Neural cell (in vitro differentiated cells): ENCODE data around the gene ARGFX. TPM values are rescaled to one million over a fixed set of nuclear protein-coding genes. Genes with fewer than 3 reads are reported as not detected.

ENCODE experiments used
- H2AFZ ChIP-seq: fragments of 200-600, 300-800 bp; sonication (generic), shearing (Covaris generic); 2 replicates; pipeline ENCODE4 v1.6.0; 2014; ENCODE audit warnings: low read depth, mild to moderate bottlenecking, antibody characterized with exemption, low read length, moderate library complexity
- H3F3A ChIP-seq: fragments of 200-600 bp; shearing (Covaris generic); 2 replicates; pipeline ENCODE4 v1.6.1; 2016; ENCODE audit warnings: mild to moderate bottlenecking, moderate library complexity, mixed read lengths, antibody characterized with exemption, low read length; ENCODE audit not compliant: insufficient read depth, poor library complexity, severe bottlenecking
- H3K27ac ChIP-seq: fragments of 200-600, 300-800 bp; sonication (generic), shearing (Covaris generic); 2 replicates; pipeline ENCODE4 v1.5.1; 2014; ENCODE audit warnings: mild to moderate bottlenecking, low read length, moderate library complexity
- H3K27me3 ChIP-seq: fragments of 300-800, 200-600 bp; sonication (generic), shearing (Covaris generic); 2 replicates; pipeline ENCODE4 v1.6.0; 2014; ENCODE audit warnings: mild to moderate bottlenecking, low read depth, low read length, moderate library complexity; ENCODE audit not compliant: insufficient read depth
- H3K36me3 ChIP-seq: fragments of 300-800, 200-600 bp; sonication (generic), shearing (Covaris generic); 2 replicates; pipeline ENCODE4 v1.5.1; 2014; ENCODE audit warnings: mild to moderate bottlenecking, antibody characterized with exemption, low read length, moderate library complexity; ENCODE audit not compliant: insufficient read depth
- H3K4me2 ChIP-seq: fragments of 300-800, 200-600 bp; sonication (generic), shearing (Covaris generic); 2 replicates; pipeline ENCODE4 v1.6.0; 2014; ENCODE audit warnings: mild to moderate bottlenecking, low read length
- H3K4me3 ChIP-seq: fragments of 300-800, 200-600 bp; sonication (generic), shearing (Covaris generic); 2 replicates; pipeline ENCODE4 v1.5.1; 2014; ENCODE audit warnings: mild to moderate bottlenecking, low read length, moderate library complexity
- H3K79me2 ChIP-seq: fragments of 200-600 bp; shearing (Covaris generic); replicated peaks from 2 replicates; pipeline ENCODE4 v1.6.0; 2014; ENCODE audit warnings: mild to moderate bottlenecking, low read length, moderate library complexity; ENCODE audit not compliant: insufficient read depth
- H3K9ac ChIP-seq: fragments of 300-800, 200-600 bp; sonication (generic), shearing (Covaris generic); 2 replicates; pipeline ENCODE4 v1.6.1; 2016; ENCODE audit warnings: mild to moderate bottlenecking, low read length, mixed read lengths
- H3K9me2 ChIP-seq: fragments of 200-600 bp; shearing (Covaris generic); 2 replicates; pipeline ENCODE4 v1.6.1; 2016; ENCODE audit warnings: mild to moderate bottlenecking, low read length, mixed read lengths; ENCODE audit not compliant: insufficient read depth
- H3K9me3 ChIP-seq: fragments of 200-600, 300-800 bp; sonication (generic), shearing (Covaris generic); 2 replicates; pipeline ENCODE4 v1.6.1; 2016; ENCODE audit warnings: mild to moderate bottlenecking, mixed run types, low read length, moderate library complexity, mixed read lengths
- H4K20me1 ChIP-seq: fragments of 200-600 bp; shearing (Covaris generic); 2 replicates; pipeline ENCODE4 v1.6.1; 2016; ENCODE audit warnings: mild to moderate bottlenecking, mixed run types; ENCODE audit not compliant: insufficient read depth
- EP300 ChIP-seq: fragments of 450-650 bp; conservative IDR thresholded peaks from 2 replicates; pipeline ENCODE4 v1.6.1; 2014; ENCODE audit warnings: antibody characterized with exemption, mild to moderate bottlenecking, moderate library complexity; ENCODE audit not compliant: poor library complexity, severe bottlenecking
- EZH2 ChIP-seq: fragments of 200-600, 300-800 bp; shearing (Covaris generic), sonication (generic); IDR thresholded peaks from 2 replicates; pipeline ENCODE4 v1.6.1; 2014; ENCODE audit warnings: antibody characterized with exemption, low read length, borderline replicate concordance, mild to moderate bottlenecking; ENCODE audit not compliant: insufficient read depth, poor library complexity, severe bottlenecking
- MXI1 ChIP-seq: fragments of 450-650 bp; conservative IDR thresholded peaks from 2 replicates; pipeline ENCODE4 v1.6.1; 2014; ENCODE audit warnings: antibody characterized with exemption, mild to moderate bottlenecking; ENCODE audit not compliant: poor library complexity, severe bottlenecking
- POLR2AphosphoS5 ChIP-seq: IDR thresholded peaks from 2 replicates; pipeline ENCODE4 v1.6.1; 2012
- RAD21 ChIP-seq: fragments of 450-650 bp; conservative IDR thresholded peaks from 2 replicates; pipeline ENCODE4 v1.6.1; 2014; ENCODE audit warnings: antibody characterized with exemption, mild to moderate bottlenecking, moderate library complexity
- SMC3 ChIP-seq: fragments of 450-650 bp; conservative IDR thresholded peaks from 2 replicates; pipeline ENCODE4 v1.6.1; 2014; ENCODE audit warnings: antibody characterized with exemption, mild to moderate bottlenecking, moderate library complexity; ENCODE audit not compliant: poor library complexity
- TAF1 ChIP-seq: IDR thresholded peaks from 2 replicates; pipeline ENCODE4 v1.6.1; 2012; ENCODE audit warnings: low read depth
- polyA plus RNA-seq: library from polyadenylated mRNA; depleted of rRNA; stranded (reverse); fragments of >200 nt; gene quantifications from 2 replicates; pipeline ENCODE4 v1.2.3, GENCODE V29; 2014
- TF ChIP-seq, protein P1 (sequence below): IDR thresholded peaks from 2 replicates; pipeline ENCODE4 v1.6.1; 2012; ENCODE audit warnings: borderline replicate concordance
- TF ChIP-seq, protein P2 (sequence below): fragments of 450-650 bp; IDR thresholded peaks from 2 replicates; pipeline ENCODE4 v1.5.1; 2014; ENCODE audit warnings: antibody characterized with exemption, mild to moderate bottlenecking, moderate library complexity; ENCODE audit not compliant: poor library complexity, severe bottlenecking

The ARGFX gene
- polyA plus RNA-seq, 1 donor from 2014 or later = not detected

DNA sequence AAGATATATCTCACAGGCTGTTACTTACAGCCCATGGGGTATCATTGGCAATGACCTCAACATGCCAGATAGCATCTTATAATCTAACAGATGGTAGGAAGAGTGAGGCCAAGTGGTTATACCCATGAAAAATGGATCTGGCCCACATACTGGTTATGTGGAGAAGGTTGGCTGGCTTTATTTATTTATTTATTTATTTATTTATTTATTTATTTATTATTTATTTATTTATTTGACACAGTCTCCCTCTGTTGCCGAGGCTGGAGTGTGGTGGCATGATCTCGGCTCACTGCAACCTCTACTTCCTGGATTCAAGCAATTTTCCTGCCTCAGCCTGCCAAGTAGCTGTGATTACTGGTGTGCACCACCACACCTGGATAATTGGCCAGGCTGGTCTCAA is 37.0 kb downstream of the ARGFX start:
- Histone ChIP-seq H3K27ac (no peak overlapping the region), H3K9ac (no peak overlapping the region), H3K4me2 (no peak overlapping the region), H3K9me3 (no peaks in the 10 kb centered on the region), H4K20me1 (no peaks in the 10 kb centered on the region), H3K4me3 (no peak overlapping the region), H3K9me2 (no peaks in the 10 kb centered on the region), H3K36me3 (no peaks in the 10 kb centered on the region), H3K27me3 (no peaks in the 10 kb centered on the region), H3F3A (no peaks in the 10 kb centered on the region), H3K79me2 (no peaks in the 10 kb centered on the region), H2AFZ (no peak overlapping the region)
- TF ChIP-seq EZH2 = no peak
- no peak for TF ChIP-seq RAD21
- TF ChIP-seq MXI1 = no peak
- TF ChIP-seq, protein P1, sequence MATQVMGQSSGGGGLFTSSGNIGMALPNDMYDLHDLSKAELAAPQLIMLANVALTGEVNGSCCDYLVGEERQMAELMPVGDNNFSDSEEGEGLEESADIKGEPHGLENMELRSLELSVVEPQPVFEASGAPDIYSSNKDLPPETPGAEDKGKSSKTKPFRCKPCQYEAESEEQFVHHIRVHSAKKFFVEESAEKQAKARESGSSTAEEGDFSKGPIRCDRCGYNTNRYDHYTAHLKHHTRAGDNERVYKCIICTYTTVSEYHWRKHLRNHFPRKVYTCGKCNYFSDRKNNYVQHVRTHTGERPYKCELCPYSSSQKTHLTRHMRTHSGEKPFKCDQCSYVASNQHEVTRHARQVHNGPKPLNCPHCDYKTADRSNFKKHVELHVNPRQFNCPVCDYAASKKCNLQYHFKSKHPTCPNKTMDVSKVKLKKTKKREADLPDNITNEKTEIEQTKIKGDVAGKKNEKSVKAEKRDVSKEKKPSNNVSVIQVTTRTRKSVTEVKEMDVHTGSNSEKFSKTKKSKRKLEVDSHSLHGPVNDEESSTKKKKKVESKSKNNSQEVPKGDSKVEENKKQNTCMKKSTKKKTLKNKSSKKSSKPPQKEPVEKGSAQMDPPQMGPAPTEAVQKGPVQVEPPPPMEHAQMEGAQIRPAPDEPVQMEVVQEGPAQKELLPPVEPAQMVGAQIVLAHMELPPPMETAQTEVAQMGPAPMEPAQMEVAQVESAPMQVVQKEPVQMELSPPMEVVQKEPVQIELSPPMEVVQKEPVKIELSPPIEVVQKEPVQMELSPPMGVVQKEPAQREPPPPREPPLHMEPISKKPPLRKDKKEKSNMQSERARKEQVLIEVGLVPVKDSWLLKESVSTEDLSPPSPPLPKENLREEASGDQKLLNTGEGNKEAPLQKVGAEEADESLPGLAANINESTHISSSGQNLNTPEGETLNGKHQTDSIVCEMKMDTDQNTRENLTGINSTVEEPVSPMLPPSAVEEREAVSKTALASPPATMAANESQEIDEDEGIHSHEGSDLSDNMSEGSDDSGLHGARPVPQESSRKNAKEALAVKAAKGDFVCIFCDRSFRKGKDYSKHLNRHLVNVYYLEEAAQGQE = no peak
- no peak for TF ChIP-seq POLR2AphosphoS5
- TF ChIP-seq, protein P2, sequence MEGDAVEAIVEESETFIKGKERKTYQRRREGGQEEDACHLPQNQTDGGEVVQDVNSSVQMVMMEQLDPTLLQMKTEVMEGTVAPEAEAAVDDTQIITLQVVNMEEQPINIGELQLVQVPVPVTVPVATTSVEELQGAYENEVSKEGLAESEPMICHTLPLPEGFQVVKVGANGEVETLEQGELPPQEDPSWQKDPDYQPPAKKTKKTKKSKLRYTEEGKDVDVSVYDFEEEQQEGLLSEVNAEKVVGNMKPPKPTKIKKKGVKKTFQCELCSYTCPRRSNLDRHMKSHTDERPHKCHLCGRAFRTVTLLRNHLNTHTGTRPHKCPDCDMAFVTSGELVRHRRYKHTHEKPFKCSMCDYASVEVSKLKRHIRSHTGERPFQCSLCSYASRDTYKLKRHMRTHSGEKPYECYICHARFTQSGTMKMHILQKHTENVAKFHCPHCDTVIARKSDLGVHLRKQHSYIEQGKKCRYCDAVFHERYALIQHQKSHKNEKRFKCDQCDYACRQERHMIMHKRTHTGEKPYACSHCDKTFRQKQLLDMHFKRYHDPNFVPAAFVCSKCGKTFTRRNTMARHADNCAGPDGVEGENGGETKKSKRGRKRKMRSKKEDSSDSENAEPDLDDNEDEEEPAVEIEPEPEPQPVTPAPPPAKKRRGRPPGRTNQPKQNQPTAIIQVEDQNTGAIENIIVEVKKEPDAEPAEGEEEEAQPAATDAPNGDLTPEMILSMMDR = no peak
- no peak for TF ChIP-seq EP300
- no peak for TF ChIP-seq TAF1
- no peak for TF ChIP-seq SMC3

DNA sequence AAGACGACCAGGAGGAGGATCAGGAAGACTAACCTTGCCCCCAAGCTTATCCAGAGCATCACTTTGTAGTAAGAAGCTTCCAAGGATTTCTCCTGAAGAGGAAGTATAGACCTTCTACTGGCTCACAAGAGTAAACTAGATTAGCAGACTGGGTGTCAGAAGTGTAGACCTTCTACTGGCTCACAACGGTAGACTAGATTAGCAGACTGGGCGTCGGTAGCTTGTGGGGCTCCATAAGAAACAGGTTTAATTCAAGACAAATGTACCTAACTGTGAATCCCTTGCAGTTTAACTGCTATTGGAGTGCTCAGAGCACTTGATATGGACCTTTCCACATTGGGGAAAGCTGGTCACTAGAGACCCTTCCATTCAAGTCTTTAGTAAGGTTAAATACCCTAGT is 38.4 kb downstream of the ARGFX start:
- Histone ChIP-seq H3K9me3 (no peaks in the 10 kb centered on the region), H3K9ac (no peak overlapping the region), H3K27me3 (no peaks in the 10 kb centered on the region), H3K79me2 (no peaks in the 10 kb centered on the region), H4K20me1 (no peaks in the 10 kb centered on the region), H3F3A (no peaks in the 10 kb centered on the region), H2AFZ (no peak overlapping the region), H3K36me3 (no peaks in the 10 kb centered on the region), H3K4me2 (no peak overlapping the region), H3K4me3 (no peak overlapping the region), H3K27ac (no peak overlapping the region), H3K9me2 (no peaks in the 10 kb centered on the region)
- no peak for TF ChIP-seq MXI1
- TF ChIP-seq, protein P1 = no peak
- no peak for TF ChIP-seq TAF1
- no peak for TF ChIP-seq SMC3
- no peak for TF ChIP-seq POLR2AphosphoS5
- TF ChIP-seq, protein P2 = no peak
- no peak for TF ChIP-seq RAD21
